Measurements from ENCODE around the gene ZFAND3.
"Not testable (repeated sequence)": the region's sequence is repeated elsewhere in the genome, so short reads cannot be mapped to it uniquely, and the experiment has no call there.

ZFAND3 gene

DNA sequence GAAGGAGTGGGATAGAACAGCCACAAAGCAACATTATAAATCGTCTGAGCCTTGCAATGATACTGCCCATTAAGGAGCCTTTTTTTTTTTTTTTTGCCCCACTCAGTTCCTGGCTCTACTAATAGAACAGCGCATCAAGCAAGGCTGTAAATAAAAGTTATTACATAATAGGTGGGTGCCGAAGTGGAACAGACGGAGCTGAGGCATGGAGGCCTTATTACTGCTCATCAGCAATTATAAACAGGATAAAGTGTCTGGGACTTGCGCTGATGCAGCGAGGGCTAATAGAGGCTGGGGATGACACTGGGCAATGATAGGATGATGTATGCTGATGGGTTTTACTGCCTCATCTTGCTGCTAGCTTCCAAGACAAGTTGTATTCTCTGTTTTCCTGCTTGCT lies 272.1 kb downstream of the ZFAND3 start:
- DNase-seq (ENCODE audit: low read depth), result no peak

DNA sequence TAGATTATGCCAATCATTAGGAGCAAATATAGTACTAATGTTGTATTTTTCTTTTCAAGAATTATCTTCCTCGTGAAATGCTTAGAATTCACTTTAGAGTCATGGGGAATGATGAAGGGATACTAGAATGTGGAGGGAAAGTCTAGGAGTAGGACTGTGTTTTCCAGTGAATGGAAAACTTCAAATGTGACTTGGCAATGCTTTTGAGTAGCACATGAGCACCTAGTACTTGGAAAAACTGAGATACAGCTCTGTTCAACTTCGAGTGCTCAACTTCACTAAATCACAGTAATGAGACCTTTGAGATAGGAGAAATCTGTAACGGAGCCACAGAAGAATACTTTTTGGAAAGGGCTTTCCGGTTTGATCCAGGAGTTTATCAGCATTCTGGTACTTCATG lies 272.9 kb downstream of the ZFAND3 start:
- no peak for DNase-seq (ENCODE audit: low read depth)

- DNase-seq (ENCODE audit: low read depth), result no peak
Measured at GRCh38 chr6:38092964-38093363, 273.4 kb downstream of the ZFAND3 start.

DNA sequence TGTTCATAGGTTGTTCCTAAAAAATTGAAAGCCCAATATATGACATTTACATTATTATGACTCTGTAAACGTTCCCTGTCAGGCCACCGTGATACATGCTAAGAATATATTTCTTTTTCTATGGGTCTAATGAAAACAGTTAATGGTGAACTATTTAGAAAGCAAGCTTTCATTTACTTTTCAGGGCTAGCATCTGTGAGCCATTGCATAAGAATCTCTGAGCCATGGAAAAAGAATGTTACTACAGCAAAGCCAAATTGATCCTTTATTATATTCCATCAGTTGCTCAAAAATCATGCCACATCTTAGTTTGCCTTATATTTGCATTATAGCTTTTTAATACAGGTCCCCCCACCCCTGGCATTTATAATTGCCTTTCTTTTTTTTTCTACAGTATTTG lies 275.5 kb downstream of the ZFAND3 start:
- no peak for DNase-seq (ENCODE audit: low read depth)

DNA sequence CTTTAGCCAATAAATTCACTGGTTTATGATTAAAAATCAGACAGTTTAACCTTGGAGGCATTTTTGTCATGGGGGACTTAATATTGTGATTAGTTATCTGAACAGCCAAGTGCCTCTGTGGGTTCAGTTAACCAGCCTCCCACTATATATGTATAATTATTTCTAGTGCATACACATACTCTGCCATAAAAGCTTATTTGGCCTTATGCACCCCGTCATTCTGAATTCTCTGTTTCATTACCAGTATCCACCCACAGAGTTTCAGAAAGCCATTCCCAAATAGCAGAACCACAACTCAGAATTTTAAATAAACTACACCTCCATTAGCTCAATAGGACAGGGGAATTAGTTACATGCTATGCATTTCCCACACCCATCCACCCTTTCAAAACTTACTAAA lies 279.7 kb downstream of the ZFAND3 start:
- DNase-seq (ENCODE audit: low read depth), result no peak

DNA sequence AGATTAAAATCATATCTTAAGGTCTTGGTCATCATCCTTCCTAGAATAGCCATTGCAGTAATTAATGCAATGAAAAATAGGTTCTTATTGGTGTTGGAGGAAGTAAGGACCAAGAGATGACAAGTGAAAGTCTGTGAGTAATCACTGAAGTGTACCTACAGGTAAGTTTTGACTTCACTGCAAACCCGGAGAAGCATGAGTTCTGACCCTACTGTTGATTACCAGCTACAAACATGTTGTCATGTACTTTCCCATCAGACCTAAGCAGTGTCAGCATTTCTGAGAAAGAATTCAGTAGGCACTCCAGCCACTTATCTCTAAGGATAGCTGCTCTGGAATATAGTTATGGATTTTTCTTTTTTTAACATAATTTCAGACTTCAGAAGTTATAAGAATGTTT lies 280.9 kb downstream of the ZFAND3 start:
- DNase-seq (ENCODE audit: low read depth), result no peak

- DNase-seq (ENCODE audit: low read depth), result no peak
Measured at GRCh38 chr6:38103921-38104320, 284.4 kb downstream of the ZFAND3 start.

- DNase-seq (ENCODE audit: low read depth), result no peak
Measured at GRCh38 chr6:38105066-38105465, 285.5 kb downstream of the ZFAND3 start.

DNA sequence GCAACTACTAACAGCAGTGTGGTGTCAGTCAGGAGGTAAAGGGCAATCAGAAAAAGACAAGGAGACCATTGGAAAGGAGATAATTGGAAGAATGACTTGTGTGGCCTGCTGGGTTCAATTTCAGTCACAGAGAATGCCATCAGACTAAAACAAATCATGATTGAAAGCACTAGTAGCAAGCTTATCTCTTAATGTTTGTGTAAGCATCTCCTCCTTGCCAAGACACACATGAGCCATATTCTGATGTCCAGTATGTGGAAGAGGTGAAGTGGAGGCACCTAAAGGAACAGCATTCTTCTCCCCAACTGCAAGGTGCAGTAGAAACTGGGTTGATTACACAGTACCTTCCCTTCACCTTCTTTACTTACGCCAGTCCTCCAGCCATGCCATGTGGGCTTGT lies 287.5 kb downstream of the ZFAND3 start:
- no peak for DNase-seq (ENCODE audit: low read depth)

GRCh38 chr6:38110481-38110971 lies 291.0 kb downstream of the ZFAND3 start:
- DNase-seq (ENCODE audit: low read depth), result no peak

DNA sequence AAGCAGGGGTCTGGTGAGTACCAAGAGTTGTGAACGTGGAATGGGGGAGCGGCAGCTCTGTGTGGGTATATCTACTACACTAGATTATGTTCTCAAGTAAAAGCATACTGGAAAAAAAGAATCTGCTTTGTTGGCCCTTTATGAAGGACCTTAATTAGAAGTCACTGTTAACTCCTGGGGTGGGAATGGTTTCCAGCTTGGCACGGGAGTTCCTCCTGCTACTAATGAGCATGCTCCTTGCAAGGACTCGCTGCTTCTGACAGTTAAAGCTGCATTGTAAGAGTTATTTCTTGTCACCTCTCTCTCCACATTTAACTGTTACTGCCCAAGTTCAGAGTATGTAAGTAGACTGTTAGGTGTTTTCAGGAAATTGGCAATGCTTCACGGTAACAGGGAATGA lies 292.7 kb downstream of the ZFAND3 start:
- no peak for DNase-seq (ENCODE audit: low read depth)

DNA sequence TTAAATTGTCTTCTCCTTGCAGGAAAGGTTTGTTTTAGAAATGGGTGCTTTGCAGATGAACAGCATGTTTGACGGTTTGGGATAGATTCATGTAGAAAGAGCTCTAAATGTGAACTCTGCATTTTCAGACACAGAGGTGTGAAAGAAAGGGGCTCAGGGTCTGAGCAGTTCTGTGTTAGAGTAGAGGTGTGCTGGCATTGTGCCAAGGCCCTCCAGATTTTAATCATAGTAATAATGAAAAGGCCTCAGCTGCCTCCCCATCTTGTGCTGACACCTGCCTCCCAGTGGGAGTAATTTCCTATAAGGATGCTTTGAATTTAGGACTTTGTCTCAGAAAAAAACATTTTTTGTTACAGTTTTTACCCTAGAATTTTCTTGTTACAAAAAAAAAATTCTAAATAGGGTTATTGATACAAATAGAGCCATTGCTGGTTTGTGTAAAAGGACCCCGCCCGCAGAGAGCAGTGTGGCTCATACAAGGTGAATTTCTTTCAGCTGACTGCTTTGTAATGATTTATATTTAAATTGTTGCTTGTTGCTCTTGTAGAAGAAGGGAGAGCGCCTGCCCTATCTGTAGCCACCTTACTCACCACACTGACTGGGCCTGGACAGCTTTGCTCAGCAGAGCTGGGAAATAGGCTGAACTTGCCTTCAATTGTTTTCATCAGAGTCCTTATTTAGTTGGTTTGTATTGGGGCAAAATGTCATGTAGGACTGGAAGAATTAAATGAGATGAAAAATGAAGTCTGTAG lies 294.5 kb downstream of the ZFAND3 start:
- DNase-seq (ENCODE audit: low read depth), result no peak

- no peak for DNase-seq (ENCODE audit: low read depth)
Measured at GRCh38 chr6:38114976-38115625, 295.6 kb downstream of the ZFAND3 start.

DNA sequence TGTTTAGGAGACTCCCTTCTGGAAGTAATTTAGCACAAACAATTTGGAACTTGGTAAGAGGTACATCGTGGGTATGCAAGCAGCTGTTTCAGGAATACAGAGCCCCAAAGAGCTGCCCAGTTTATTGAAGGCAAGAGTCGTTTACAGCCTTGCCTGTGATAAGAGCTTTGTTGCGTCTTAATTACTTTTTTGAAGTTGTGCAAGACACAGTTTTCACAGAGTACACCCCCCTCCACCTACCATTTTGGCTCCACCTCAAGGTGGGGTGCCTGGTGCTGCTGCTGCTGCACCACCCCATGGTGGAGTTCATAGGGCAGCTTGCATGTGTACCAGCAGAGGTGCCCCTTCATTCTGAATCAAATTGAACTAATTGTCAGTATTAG lies 296.1 kb downstream of the ZFAND3 start:
- DNase-seq (ENCODE audit: low read depth), result no peak

- DNase-seq (ENCODE audit: low read depth), result no peak
Measured at GRCh38 chr6:38116248-38116647, 296.7 kb downstream of the ZFAND3 start.

DNA sequence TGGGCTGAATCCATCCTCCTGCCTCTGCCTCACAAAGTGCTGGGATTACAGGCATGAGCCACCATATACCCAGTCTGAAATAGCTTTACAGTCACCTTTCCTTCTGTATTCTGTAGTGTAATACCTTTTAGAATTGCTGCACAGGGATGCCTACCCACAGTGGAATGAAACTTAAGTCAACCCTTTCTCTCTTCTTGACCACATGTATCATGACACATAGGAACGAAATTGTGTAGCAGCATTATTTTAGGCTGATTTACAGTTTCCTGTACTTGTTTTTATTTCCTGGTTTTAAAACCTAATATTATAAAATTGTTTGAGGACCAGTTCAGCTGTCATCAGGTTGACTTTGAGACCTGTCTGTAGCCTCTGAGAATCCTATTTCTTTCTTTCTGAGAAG lies 297.8 kb downstream of the ZFAND3 start:
- DNase-seq (ENCODE audit: low read depth), result no peak

- DNase-seq (ENCODE audit: low read depth), result no peak
Measured at GRCh38 chr6:38118791-38119365, 299.4 kb downstream of the ZFAND3 start.

DNA sequence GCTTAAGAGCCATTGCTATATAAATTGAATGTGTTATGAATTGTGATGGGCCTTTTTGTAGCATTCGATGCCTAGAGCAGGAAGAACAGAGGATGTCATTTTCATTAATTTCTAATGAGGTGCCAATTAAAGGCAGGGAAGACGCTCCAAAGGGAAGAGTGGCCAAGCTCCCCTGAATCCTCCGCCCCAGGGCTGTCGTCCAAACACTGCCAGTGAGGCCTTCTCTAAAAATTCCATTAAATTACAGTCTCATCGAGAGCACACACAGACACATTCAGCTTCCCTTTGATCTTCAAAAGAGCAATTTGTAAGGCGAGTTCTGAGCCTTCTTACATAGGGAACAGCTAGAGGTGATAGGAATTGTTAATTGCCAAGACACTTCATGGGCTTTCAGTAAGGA lies 300.0 kb downstream of the ZFAND3 start:
- no peak for DNase-seq (ENCODE audit: low read depth)

- DNase-seq (ENCODE audit: low read depth), result not testable (repeated sequence)
Measured at GRCh38 chr6:38124224-38124926, 304.8 kb downstream of the ZFAND3 start.

DNA sequence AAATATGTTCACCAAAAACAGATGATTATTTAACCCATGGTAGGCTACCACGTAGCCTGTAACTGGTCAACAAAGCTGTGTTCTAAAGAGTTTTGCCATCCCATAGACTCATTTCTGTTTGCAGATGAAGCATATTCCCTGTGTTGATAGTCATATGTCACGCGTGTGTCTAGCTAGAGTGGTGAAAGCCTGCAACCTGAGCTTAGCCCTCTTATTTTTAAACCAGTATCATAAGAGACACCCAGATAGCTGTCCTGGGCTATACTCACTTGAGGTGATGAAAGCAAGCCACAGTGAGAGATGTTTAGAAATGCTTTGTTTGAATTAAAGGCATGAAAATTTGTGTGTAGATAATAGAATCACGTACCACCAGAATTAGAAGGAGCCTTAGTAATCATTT lies 307.8 kb downstream of the ZFAND3 start:
- DNase-seq (ENCODE audit: low read depth), result no peak

DNA sequence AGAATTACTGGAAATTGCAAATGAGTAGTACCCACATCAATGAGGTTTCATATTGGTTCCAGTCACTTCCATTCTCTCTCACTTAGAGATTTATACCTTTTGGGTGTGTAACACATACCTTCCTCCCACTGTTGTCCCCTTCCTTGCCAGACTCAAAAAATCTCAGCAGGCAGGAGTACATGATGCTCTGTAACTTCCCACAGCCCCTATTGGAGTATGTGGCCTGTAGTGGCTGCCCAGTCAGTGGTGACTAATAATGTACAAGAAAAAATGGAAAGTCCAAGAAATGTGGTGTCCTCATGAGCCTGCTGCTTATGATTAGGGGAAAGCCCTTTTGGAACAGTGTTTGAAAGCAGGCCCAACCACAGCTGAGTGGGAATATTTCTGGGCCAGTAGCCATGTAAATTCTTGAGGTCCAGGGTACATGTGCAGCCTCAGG lies 312.0 kb downstream of the ZFAND3 start:
- DNase-seq (ENCODE audit: low read depth), result no peak

GRCh38 chr6:38133932-38134703 lies 314.6 kb downstream of the ZFAND3 start:
- no peak for DNase-seq (ENCODE audit: low read depth)

Measured in activated T-helper 1 cell treated with Interleukin-2 at 50 U/mL for 16 hours (primary cell).